SJCRH30 (cell line): ENCODE measurements around the gene SLC8A2. TPM values are rescaled to one million over a fixed set of nuclear protein-coding genes. Genes with fewer than 3 reads are reported as not detected.
"Not testable (repeated sequence)": the region's sequence is repeated elsewhere in the genome, so short reads cannot be mapped to it uniquely, and the experiment has no call there.

Experiments used
- DNase-seq, 2 experiments: peaks; one replicate each; pipeline ENCODE4 v3.0.0-alpha.2; 2015 to 2020
- H3K27ac ChIP-seq: fragments of 250-450 bp; sonication (Bioruptor Pico); 2 replicates; pipeline ENCODE4 v1.5.1; 2020; ENCODE audit warnings: mild to moderate bottlenecking, moderate library complexity
- H3K27me3 ChIP-seq: fragments of 250-450 bp; sonication (Bioruptor Pico); 2 replicates; pipeline ENCODE4 v1.5.1; 2020; ENCODE audit warnings: mild to moderate bottlenecking, moderate library complexity
- H3K36me3 ChIP-seq: fragments of 250-450 bp; sonication (Bioruptor Pico); 2 replicates; pipeline ENCODE4 v1.5.1; 2020; ENCODE audit warnings: mild to moderate bottlenecking, moderate library complexity
- H3K4me1 ChIP-seq: fragments of 250-450 bp; sonication (Bioruptor Pico); 2 replicates; pipeline ENCODE4 v1.5.1; 2020; ENCODE audit warnings: mild to moderate bottlenecking, moderate library complexity
- H3K4me3 ChIP-seq: fragments of 250-450 bp; sonication (Bioruptor Pico); 2 replicates; pipeline ENCODE4 v1.5.1; 2020; ENCODE audit warnings: mild to moderate bottlenecking, moderate library complexity
- H3K9me3 ChIP-seq: fragments of 250-450 bp; sonication (Bioruptor Pico); replicated peaks from 2 replicates; pipeline ENCODE4 v1.5.1; 2020; ENCODE audit warnings: mild to moderate bottlenecking, moderate library complexity
- total RNA-seq: library from RNA; depleted of rRNA; stranded (reverse); fragments of >200 nt; shearing (Covaris generic); gene quantifications from 2 replicates; pipeline ENCODE4 v1.2.3, GENCODE V29; 2014

SLC8A2 gene
- total RNA-seq, 1 experiment from 2014 or later, result 0.10 TPM

DNA sequence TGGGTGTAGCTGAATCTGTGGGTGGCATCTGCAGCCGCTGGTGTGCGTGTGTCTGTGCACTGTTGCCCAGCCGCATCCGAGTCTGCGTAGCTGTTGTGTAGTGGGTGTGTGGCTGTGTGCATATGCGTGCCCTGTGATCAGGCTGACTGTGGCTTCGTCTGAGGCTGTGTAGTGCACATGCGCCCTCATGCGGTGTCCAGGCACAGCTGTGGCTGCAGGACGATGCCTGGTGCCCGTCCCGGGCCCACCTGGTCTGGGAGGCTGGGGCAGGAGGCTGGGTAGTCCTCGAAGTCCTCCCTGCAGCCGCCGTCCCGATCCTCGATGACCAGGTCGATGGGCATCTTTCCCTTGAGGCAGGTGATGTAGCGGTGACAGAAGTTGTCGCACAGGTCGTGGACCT, 57.2 kb downstream of the SLC8A2 start:
- no peak for DNase-seq

DNA sequence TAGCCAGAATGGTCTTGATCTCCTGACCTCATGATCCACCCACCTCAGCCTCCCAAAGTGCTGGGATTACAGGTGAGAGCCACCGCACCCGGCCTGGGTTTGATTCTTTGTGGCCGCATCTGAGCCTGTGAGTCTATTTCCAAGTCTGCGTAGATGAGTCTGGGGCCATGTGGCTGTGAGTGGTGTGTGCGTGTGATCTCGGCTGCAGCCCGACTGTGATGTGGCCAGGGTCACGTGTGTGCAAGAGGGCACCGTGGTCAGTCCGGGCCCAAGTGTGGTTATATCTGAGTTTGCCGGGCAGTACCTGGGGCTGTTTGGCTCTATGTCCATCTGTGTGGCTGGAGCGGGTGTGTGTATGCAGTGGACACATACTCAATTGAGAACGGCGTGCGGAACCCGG, 57.8 kb downstream of the SLC8A2 start:
- Histone ChIP-seq H3K4me3 (no peak overlapping the region), H3K4me1 (0 out of 2 replicates have a peak, but pooled peaks cover 2% of the 10 kb centered on the region), H3K27me3 (no peaks in the 10 kb centered on the region), H3K9me3 (no peaks in the 10 kb centered on the region), H3K27ac (no peak overlapping the region), H3K36me3 (no peaks in the 10 kb centered on the region)
- DNase-seq, result no peak

More for the DNA sequence above, 57.2 kb downstream of the SLC8A2 start:
- no peaks in the 10 kb centered on the region for H3K9me3 ChIP-seq
- H3K4me1 ChIP-seq, result 0 out of 2 replicates have a peak, but pooled peaks cover 2% of the 10 kb centered on the region
- H3K27ac ChIP-seq, result no peak overlapping the region
- no peaks in the 10 kb centered on the region for H3K27me3 ChIP-seq
- H3K36me3 ChIP-seq, result no peaks in the 10 kb centered on the region
- H3K4me3 ChIP-seq, result no peak overlapping the region

DNA sequence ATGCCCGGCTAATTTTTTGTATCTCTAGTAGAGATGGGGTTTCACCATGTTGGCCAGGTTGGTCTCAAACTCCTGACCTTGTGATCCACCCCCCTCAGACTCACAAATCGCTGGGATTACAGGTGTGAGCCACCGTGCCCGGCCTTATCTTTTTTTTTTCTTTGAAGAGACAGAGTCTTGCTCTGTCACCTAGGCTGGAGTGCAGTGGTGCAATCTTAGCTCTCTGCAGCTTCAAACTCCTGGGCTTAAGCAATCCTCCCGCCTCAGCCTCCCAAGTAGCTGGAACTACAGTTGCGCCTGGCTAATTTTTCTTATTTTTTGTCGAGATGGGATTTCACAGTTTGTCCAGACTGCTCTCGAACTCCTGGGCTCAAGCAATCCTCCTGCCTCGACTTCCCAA, 60.0 kb downstream of the SLC8A2 start:
- not testable (repeated sequence) for H3K27me3 ChIP-seq, H3K4me3 ChIP-seq, H3K9me3 ChIP-seq, H3K27ac ChIP-seq, H3K36me3 ChIP-seq, DNase-seq, H3K4me1 ChIP-seq

DNA sequence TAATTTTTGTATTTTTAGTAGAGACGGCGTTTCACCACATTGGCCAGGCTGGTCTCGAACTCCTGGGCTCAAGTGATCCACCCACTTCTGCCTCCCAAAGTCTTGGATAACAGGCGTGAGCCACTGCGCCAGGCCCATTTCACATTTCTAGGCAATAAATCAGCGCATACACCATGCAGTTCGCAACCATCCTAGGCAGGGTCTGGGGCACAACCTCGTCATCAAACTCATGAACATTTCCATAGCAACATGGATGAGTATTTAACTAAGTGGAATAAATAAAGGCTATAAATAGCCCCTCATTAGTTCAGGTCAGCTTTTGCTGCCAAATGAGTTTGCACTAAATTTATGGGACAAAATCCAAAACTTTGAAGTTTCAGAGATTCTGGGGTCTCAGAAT, 60.6 kb downstream of the SLC8A2 start:
- DNase-seq, result no peak
- no peak overlapping the region for H3K27ac ChIP-seq
- H3K4me1 ChIP-seq, result no peaks in the 10 kb centered on the region
- no peaks in the 10 kb centered on the region for H3K27me3 ChIP-seq
- no peak overlapping the region for H3K4me3 ChIP-seq
- no peaks in the 10 kb centered on the region for H3K36me3 ChIP-seq
- H3K9me3 ChIP-seq, result no peaks in the 10 kb centered on the region

DNA sequence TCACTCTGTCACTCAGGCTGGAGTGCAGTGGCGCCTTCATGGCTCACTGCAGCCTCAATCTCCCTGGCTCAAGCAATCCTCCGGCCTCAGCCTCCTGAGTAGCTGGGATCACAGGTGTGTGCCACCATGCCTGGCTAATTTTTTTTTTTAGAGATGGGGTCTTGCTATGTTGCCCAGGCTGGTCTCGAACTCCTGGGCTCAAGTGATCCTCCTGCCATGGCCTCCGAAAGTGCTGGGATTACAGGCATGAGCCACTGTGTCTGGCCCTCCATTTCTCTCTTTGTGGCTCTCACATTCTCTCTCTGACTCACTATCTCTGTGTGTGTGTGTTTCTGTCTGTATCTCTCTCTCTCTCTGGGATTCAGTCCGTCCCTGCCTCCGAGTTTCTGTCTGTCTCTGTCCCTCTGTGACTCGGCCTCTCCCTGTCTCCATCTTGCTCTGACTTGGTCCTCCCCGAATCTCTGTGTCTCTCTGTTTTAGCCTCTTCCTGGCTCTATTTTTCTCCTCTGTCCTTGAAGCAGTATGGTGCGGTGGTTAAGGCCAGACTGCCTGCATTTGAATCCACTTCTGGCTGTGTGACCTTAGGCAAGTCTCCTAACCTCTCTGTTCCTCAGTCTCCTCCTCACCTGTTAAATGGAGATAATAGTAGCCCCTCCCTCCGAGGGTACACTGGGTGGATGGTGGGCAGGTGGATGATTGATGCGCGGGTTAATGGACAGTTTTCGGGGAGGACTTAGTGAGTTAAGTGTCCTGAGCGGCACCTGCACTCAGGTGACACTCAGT, 63.3 kb downstream of the SLC8A2 start:
- H3K4me1 ChIP-seq, result no peaks in the 10 kb centered on the region
- DNase-seq, result no peak
- no peaks in the 10 kb centered on the region for H3K36me3 ChIP-seq
- no peak overlapping the region for H3K27ac ChIP-seq
- no peaks in the 10 kb centered on the region for H3K9me3 ChIP-seq
- no peaks in the 10 kb centered on the region for H3K27me3 ChIP-seq
- H3K4me3 ChIP-seq, result no peak overlapping the region

DNA sequence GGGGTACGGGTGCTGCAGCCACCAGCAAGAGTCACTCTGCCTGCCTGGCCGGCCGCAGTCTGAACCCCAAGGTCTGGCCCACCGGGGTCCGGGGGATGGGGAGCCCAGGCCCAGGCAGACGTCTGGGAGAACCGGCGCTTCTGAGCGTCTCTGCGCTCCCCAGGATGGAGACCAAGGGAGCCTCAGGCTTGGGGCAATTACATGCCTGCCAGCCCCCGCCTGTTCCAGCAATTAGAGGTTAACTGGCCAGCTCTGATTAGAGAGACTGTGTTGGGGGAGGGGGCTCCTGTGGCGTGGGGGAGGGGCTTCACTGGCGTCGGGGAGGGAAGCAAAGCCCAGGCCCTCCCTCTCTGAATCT, 64.3 kb downstream of the SLC8A2 start:
- Histone ChIP-seq H3K36me3 (no peaks in the 10 kb centered on the region), H3K27me3 (no peaks in the 10 kb centered on the region), H3K27ac (no peak overlapping the region), H3K4me3 (no peak overlapping the region), H3K4me1 (no peaks in the 10 kb centered on the region), H3K9me3 (no peaks in the 10 kb centered on the region)
- no peak for DNase-seq

DNA sequence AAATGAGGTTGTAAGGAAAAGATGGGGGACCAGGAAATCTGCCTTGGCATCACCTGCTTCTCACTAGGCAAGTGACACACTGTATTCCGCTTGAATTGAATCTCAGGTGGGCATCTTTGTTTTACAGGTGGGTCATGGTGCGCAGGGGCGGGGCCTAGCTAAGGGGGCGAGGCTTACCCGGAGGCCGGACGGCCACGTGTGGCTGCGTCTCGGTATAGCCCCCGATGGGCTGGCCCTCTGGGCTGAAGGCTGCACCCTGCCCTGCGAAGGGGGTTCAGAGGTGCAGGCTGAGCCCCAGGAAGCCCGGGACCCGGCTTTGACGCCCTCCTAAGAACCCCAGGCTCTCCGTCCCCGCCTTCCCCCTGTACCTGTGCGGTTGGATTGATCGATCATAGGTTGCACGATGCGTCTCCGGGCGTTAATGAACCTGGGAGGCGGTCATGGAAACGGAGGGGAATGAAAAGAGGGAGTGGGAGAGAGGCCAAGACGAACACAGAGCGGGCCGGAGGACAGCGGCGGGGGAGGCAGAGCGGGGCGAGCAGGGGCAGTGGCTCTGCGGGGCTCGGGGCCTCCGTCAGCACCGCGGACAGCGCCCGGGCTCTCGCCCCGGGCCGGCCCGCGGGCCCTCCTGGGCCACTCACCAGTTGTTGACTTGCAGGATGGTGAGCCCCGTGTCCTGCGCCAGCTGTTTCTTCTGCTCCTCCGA, 64.8 kb downstream of the SLC8A2 start:
- DNase-seq, result peak; percentile 53 to 59
- Histone ChIP-seq H3K9me3 (no peaks in the 10 kb centered on the region), H3K4me3 (no peak overlapping the region), H3K36me3 (no peaks in the 10 kb centered on the region), H3K27me3 (no peaks in the 10 kb centered on the region), H3K27ac (no peak overlapping the region), H3K4me1 (no peaks in the 10 kb centered on the region)

DNA sequence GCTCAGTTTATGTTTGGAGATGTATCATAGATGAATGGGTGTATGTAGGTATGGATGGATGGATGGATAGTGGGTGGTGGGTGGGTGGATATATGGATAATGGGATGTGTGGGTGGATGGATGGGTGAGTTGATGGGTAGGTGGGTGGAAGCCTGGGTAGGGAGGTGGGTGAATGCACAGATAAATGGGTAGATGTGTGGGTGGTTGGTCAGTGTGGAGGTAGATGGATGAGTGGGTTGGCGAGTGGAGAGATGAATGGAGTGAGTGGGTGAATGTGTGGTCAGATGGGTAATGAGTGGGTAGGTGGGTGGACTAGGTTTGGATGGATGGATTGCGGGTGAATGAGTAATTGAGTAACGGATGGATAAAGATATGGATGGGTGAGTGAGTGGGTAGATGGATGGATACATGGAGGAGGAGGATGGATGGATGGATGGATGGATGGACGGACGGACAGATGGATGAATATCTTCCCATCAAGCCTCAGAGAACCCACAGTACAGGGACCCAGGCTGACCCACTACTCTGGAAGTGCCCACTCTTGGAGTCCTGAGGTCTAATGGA, 65.8 kb downstream of the SLC8A2 start:
- Histone ChIP-seq H3K36me3 (no peaks in the 10 kb centered on the region), H3K27ac (no peak overlapping the region), H3K4me3 (no peak overlapping the region), H3K9me3 (no peaks in the 10 kb centered on the region), H3K27me3 (no peaks in the 10 kb centered on the region), H3K4me1 (no peaks in the 10 kb centered on the region)
- no peak for DNase-seq

DNA sequence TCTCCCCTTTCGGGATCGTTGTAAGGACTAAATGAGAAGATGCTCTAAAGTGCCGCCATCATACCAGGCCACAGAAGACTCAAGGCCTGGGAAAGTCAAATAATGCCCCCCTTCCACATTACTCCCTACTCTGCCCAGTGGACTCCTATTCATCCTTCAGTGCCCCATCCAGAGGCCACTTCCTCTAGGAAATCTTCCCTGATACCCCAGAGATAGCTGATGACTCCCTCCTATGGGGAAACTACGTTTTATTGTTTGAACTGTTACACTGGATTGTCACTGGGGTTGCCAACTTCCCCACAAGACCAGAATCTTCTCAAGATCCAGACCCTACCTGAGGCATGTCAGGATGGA, 66.5 kb downstream of the SLC8A2 start:
- Histone ChIP-seq H3K36me3 (no peaks in the 10 kb centered on the region), H3K27ac (no peak overlapping the region), H3K4me3 (no peak overlapping the region), H3K27me3 (no peaks in the 10 kb centered on the region), H3K9me3 (no peaks in the 10 kb centered on the region), H3K4me1 (no peaks in the 10 kb centered on the region)
- DNase-seq, result no peak

DNA sequence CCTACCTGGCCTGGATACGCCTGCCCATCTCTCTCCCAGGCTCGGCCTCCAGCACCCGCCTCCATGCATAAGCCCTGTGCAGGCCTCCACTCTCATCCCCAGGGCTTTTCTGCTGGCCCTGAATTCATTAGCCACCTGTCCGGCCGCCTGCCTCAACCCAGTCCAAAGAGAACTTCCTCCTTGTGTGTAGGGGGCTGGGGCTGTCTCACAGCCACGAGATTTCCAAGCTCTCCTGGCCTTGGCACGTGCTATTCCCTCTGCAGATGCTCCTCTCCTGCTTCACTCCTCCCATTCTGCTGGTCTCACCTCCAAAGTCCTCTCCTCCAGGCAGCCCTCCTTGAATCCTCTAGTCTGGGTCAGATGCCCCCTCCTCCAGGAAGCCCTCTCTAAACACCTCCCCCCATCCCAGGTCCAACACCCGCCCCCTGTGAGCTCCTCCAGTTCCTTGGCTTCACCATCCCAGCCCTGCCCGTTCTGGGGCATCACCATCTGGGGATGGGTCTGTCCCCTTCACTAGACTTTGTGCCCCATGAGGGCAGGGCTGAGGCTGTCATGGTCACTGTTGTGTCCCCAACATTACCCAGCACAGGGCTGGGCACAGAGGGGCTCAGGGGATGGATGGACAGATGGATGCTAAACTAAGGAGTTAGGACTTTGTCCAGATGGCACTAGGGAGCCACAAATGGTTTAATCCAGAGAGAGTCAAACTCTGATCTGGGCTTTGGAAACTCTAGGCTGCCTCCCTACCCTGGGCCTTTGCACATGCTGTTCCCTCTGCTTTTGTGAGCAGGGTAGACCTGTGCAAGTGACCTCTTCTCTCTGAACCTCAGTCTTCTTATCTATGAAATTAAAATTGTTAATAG, 67.1 kb downstream of the SLC8A2 start:
- no peak overlapping the region for H3K4me3 ChIP-seq
- H3K36me3 ChIP-seq, result no peaks in the 10 kb centered on the region
- no peaks in the 10 kb centered on the region for H3K9me3 ChIP-seq

DNA sequence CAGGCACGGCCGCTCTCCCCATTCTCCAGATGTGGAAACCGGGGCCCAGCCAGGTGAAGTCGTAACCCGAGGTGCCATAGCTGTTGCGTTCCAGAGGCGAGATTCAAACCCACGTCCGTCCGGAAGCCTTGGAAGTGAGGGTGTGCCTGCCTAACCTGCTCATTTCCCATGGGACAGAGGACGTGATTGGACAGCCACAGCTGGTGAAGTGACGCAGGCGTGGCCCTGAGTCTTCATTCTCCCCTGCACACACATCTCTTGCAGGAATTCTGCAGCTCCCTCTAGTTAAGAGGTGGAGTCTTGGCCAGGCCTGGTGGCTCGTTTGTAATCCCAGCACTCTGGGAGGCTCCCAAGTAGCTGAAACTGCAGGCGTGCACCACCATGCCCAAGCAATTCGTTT, 69.2 kb downstream of the SLC8A2 start:
- H3K36me3 ChIP-seq, result no peaks in the 10 kb centered on the region

More for the DNA sequence above, 67.1 kb downstream of the SLC8A2 start:
- H3K27me3 ChIP-seq, result no peaks in the 10 kb centered on the region
- no peaks in the 10 kb centered on the region for H3K4me1 ChIP-seq
- H3K27ac ChIP-seq, result no peak overlapping the region
- DNase-seq, result no peak

DNA sequence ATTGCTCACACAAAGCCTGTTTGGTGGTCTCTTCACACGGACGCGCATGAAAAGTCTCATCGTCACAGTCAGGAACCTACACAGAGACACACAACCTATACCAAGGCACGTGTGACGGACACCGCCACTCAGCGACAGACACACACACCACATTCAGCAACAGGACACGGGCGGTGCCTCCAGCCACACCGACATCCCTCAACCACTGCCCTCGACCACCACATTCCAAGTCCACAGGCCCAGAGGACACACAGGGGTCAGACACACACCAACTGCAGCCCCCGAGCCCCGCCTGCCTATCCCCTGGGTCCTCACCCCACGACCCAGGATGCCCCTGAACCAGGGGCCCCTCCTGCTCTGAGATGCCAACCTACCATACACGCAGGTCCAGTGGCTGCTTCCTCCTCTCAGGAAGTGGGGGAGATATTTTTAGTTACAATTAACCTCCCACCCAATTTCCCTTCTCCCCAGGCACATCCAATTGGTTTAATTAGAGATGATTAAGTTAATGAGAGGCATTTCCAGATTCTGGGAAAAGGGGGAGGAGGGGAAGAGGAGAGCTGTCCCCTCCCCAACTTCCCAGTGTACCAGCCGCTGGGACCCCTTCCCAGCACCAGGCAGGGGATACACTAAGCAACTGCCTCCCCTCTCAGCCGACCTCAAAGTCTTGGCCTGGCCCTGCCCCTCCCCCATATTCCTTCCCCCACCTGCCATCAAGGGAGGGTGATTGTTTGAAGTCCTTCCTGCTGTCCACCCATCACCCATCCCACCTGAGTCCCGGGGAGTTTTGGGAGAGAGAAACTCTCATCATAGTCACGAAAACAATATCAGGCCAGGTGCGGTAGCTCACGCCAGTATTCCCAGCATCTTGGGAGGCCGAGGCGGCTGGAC, 72.7 kb downstream of the SLC8A2 start:
- no peaks in the 10 kb centered on the region for H3K4me1 ChIP-seq
- no peaks in the 10 kb centered on the region for H3K36me3 ChIP-seq
- no peak overlapping the region for H3K27ac ChIP-seq
- no peak for DNase-seq
- H3K9me3 ChIP-seq, result no peaks in the 10 kb centered on the region
- 0 out of 2 replicates have a peak, but pooled peaks cover 3% of the 10 kb centered on the region for H3K27me3 ChIP-seq
- no peak overlapping the region for H3K4me3 ChIP-seq

More for the DNA sequence above, 69.2 kb downstream of the SLC8A2 start:
- Histone ChIP-seq H3K4me1 (no peaks in the 10 kb centered on the region), H3K4me3 (no peak overlapping the region), H3K9me3 (no peaks in the 10 kb centered on the region), H3K27me3 (no peaks in the 10 kb centered on the region), H3K27ac (no peak overlapping the region)
- DNase-seq, result no peak

DNA sequence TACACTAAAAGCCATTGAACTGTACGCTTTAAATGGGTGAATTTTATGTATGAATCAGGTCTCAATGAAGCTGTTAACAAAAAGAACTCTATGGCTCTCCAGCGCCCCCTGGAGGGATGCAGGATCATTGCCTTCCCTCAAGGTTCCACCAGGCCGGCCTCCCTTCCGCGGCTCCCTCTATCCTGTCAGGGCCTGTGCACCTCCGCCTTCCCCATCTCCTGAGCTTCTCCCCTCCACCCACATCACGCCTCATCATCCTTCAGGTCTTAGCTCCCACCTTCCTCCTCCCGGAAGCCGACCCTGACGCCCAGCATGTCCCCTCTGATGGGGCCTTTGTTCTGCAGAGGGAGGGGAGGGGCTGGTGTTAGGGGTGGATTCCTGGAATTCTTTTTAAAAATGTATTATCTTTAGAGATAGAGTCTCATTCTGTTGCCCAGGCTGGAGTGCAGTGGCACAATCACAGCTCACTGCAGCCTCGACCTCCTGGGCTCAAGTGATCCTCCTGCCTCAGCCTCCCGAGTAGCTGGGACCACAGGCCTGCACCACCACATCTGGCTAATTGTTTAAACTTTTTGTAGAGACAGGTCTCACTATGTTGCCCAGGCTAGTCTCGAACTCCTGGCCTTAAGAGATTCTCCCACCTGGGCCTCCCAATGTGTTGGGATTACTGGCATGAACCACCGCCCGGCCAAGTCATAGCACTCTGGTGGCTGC, 80.0 kb downstream of the SLC8A2 start:
- Histone ChIP-seq H3K9me3 (no peaks in the 10 kb centered on the region), H3K27ac (no peak overlapping the region), H3K4me3 (no peak overlapping the region), H3K27me3 (0 out of 2 replicates have a peak, but pooled peaks cover 6% of the 10 kb centered on the region), H3K36me3 (no peaks in the 10 kb centered on the region), H3K4me1 (no peaks in the 10 kb centered on the region)
- DNase-seq, result peak; percentile 72 to 87
